ENCODE results near the gene PALM. TPM values are rescaled to one million over a fixed set of nuclear protein-coding genes. Genes with fewer than 3 reads are reported as not detected.

The PALM gene
- polyA plus RNA-seq, 1 donor from 2014 or later = 74.8 TPM

- Histone ChIP-seq H3K36me3 (ENCODE audit: insufficient read depth, low read length) (no peaks in the 10 kb centered on the region), H3K4me3 (ENCODE audit: low read length) (no peak overlapping the region), H4K20me1 (ENCODE audit: insufficient read depth) (no peaks in the 10 kb centered on the region), H3K9ac (ENCODE audit: low read length) (no peak overlapping the region), H3K79me2 (replicated peaks; ENCODE audit: insufficient read depth, low read length) (no peaks in the 10 kb centered on the region), H3F3A (ENCODE audit: insufficient read depth, low read length, poor library complexity, severe bottlenecking) (no peaks in the 10 kb centered on the region), H3K9me2 (ENCODE audit: insufficient read depth, low read length) (no peaks in the 10 kb centered on the region), H3K9me3 (ENCODE audit: low read length) (no peaks in the 10 kb centered on the region), H3K27ac (ENCODE audit: low read length) (no peak overlapping the region), H3K4me2 (ENCODE audit: low read length) (no peak overlapping the region), H2AFZ (ENCODE audit: low read depth, low read length) (peak overlapping the region; percentile 27), H3K27me3 (ENCODE audit: insufficient read depth, low read depth, low read length) (no peaks in the 10 kb centered on the region)
- TF ChIP-seq RAD21 (conservative IDR thresholded peaks at IDR 0.05) = no peak
- TF ChIP-seq EP300 (conservative IDR thresholded peaks at IDR 0.05; ENCODE audit: poor library complexity, severe bottlenecking) = no peak
- no peak for TF ChIP-seq POLR2AphosphoS5 (IDR thresholded peaks at IDR 0.05)
- no peak for TF ChIP-seq TAF1 (IDR thresholded peaks at IDR 0.05; ENCODE audit: low read depth)
- TF ChIP-seq MXI1 (conservative IDR thresholded peaks at IDR 0.05; ENCODE audit: poor library complexity, severe bottlenecking) = no peak
- TF ChIP-seq REST (IDR thresholded peaks at IDR 0.05; ENCODE audit: borderline replicate concordance) = no peak
- TF ChIP-seq, protein P1, sequence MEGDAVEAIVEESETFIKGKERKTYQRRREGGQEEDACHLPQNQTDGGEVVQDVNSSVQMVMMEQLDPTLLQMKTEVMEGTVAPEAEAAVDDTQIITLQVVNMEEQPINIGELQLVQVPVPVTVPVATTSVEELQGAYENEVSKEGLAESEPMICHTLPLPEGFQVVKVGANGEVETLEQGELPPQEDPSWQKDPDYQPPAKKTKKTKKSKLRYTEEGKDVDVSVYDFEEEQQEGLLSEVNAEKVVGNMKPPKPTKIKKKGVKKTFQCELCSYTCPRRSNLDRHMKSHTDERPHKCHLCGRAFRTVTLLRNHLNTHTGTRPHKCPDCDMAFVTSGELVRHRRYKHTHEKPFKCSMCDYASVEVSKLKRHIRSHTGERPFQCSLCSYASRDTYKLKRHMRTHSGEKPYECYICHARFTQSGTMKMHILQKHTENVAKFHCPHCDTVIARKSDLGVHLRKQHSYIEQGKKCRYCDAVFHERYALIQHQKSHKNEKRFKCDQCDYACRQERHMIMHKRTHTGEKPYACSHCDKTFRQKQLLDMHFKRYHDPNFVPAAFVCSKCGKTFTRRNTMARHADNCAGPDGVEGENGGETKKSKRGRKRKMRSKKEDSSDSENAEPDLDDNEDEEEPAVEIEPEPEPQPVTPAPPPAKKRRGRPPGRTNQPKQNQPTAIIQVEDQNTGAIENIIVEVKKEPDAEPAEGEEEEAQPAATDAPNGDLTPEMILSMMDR (IDR thresholded peaks at IDR 0.05; ENCODE audit: poor library complexity, severe bottlenecking) = no peak
- TF ChIP-seq SMC3 (conservative IDR thresholded peaks at IDR 0.05; ENCODE audit: poor library complexity) = no peak
- TF ChIP-seq EZH2 (IDR thresholded peaks at IDR 0.05; ENCODE audit: borderline replicate concordance, insufficient read depth, low read length, poor library complexity, severe bottlenecking) = no peak
These were observed 80.4 kb downstream of the PALM start for GRCh38 chr19:788983-789700.

GRCh38 chr19:789701-790060, 80.9 kb downstream of the PALM start:
- no peak for TF ChIP-seq EZH2 (IDR thresholded peaks at IDR 0.05; ENCODE audit: borderline replicate concordance, insufficient read depth, low read length, poor library complexity, severe bottlenecking)
- no peak overlapping the region for H3K9ac ChIP-seq (ENCODE audit: low read length)
- H4K20me1 ChIP-seq (ENCODE audit: insufficient read depth) = no peaks in the 10 kb centered on the region
- no peak overlapping the region for H3K4me3 ChIP-seq (ENCODE audit: low read length)
- peak overlapping the region; percentile 27 for H2AFZ ChIP-seq (ENCODE audit: low read depth, low read length)
- no peaks in the 10 kb centered on the region for H3K36me3 ChIP-seq (ENCODE audit: insufficient read depth, low read length)
- no peaks in the 10 kb centered on the region for H3K27me3 ChIP-seq (ENCODE audit: insufficient read depth, low read depth, low read length)
- no peak overlapping the region for H3K27ac ChIP-seq (ENCODE audit: low read length)
- H3K9me2 ChIP-seq (ENCODE audit: insufficient read depth, low read length) = no peaks in the 10 kb centered on the region
- H3K79me2 ChIP-seq (replicated peaks; ENCODE audit: insufficient read depth, low read length) = no peaks in the 10 kb centered on the region
- no peaks in the 10 kb centered on the region for H3K9me3 ChIP-seq (ENCODE audit: low read length)
- H3F3A ChIP-seq (ENCODE audit: insufficient read depth, low read length, poor library complexity, severe bottlenecking) = no peaks in the 10 kb centered on the region
- no peak overlapping the region for H3K4me2 ChIP-seq (ENCODE audit: low read length)
